ENCODE data around the gene MAB21L3. TPM values are rescaled to one million over a fixed set of nuclear protein-coding genes. Genes with fewer than 3 reads are reported as not detected.
A peak's percentile ranks its signal among the peaks of the same experiment; 100 is the strongest.

MAB21L3 gene
- total RNA-seq, 2 experiments from 2014 or later: not detected

- Mint-ChIP-seq H3K9me3 (peaks cover 2% of the 10 kb centered on the region), H3K36me3 (ENCODE audit: low read depth) (no peaks in the 10 kb centered on the region), H3K4me3 (no peak overlapping the region), H3K27me3 (no peaks in the 10 kb centered on the region), H3K27ac (no peak overlapping the region), H3K4me1 (ENCODE audit: low read depth) (peaks cover 9% of the 10 kb centered on the region)
- ChIA-PET CTCF (interaction anchor here (0.8 to 8.2 kb wide), 4 partner anchors 15 to 319 kb away, joined by 3 to 77 read pairs (median 30); no protein-coding TSS in a partner anchor), POLR2A (no interaction called here)
- ATAC-seq: no peak
- intact Hi-C loops (cut with micrococcal nuclease): loop anchor here (10.0 kb wide), 1 partner anchor 88 kb away; no protein-coding TSS in a partner anchor
- TF ChIP-seq CTCF (IDR thresholded peaks at IDR 0.05): no peak
- DNase-seq: no peak
Observed at GRCh38 chr1:116166655-116167054, 55.5 kb downstream of the MAB21L3 start.

GRCh38 chr1:116167625-116168276 is 56.6 kb downstream of the MAB21L3 start:
- DNase-seq (no peak), ATAC-seq (peak; percentile 11)
- ChIA-PET POLR2A (no interaction called here), CTCF (interaction anchor here (0.9 to 8.2 kb wide), 11 partner anchors 11 to 404 kb away, joined by 3 to 77 read pairs (median 3); no protein-coding TSS in a partner anchor)
- H3K9me3 Mint-ChIP-seq: no peaks in the 10 kb centered on the region
- no peaks in the 10 kb centered on the region for H3K27me3 Mint-ChIP-seq
- peaks cover 9% of the 10 kb centered on the region for H3K4me1 Mint-ChIP-seq (ENCODE audit: low read depth)
- peak overlapping the region; percentile 74 for H3K27ac Mint-ChIP-seq
- no peaks in the 10 kb centered on the region for H3K36me3 Mint-ChIP-seq (ENCODE audit: low read depth)
- TF ChIP-seq CTCF (IDR thresholded peaks at IDR 0.05): no peak
- H3K4me3 Mint-ChIP-seq: peak overlapping the region; percentile 67
- intact Hi-C loops (cut with micrococcal nuclease): loop anchor here (10.0 kb wide), 1 partner anchor 87 kb away; no protein-coding TSS in a partner anchor

- Mint-ChIP-seq H3K36me3 (ENCODE audit: low read depth) (no peaks in the 10 kb centered on the region), H3K27me3 (no peaks in the 10 kb centered on the region), H3K27ac (peak overlapping the region; percentile 74), H3K4me3 (peak overlapping the region; percentile 67), H3K4me1 (ENCODE audit: low read depth) (peaks cover 9% of the 10 kb centered on the region), H3K9me3 (no peaks in the 10 kb centered on the region)
- CTCF ChIA-PET: interaction anchor here (0.6 to 8.2 kb wide), 26 partner anchors 9 to 404 kb away, joined by 3 to 77 read pairs (median 3); no protein-coding TSS in a partner anchor
- POLR2A ChIA-PET: no interaction called here
- peak; percentile 95 for TF ChIP-seq CTCF (IDR thresholded peaks at IDR 0.05)
- intact Hi-C loops (cut with micrococcal nuclease): loop anchor here (10.0 kb wide), 1 partner anchor 86 kb away; no protein-coding TSS in a partner anchor
- peak; percentile 89 for DNase-seq
- peak; percentile 99 for ATAC-seq
Observed at GRCh38 chr1:116168277-116169032, 57.3 kb downstream of the MAB21L3 start.

GRCh38 chr1:116169898-116170297 is 58.7 kb downstream of the MAB21L3 start:
- POLR2A ChIA-PET: no interaction called here
- DNase-seq: no peak
- Mint-ChIP-seq H3K4me1 (ENCODE audit: low read depth) (peaks cover 9% of the 10 kb centered on the region), H3K4me3 (no peak overlapping the region), H3K9me3 (no peaks in the 10 kb centered on the region), H3K36me3 (ENCODE audit: low read depth) (no peaks in the 10 kb centered on the region), H3K27me3 (no peaks in the 10 kb centered on the region), H3K27ac (no peak overlapping the region)
- intact Hi-C loops (cut with micrococcal nuclease): loop anchor here (10.0 kb wide), 1 partner anchor 85 kb away; no protein-coding TSS in a partner anchor
- CTCF ChIA-PET: interaction anchor here (1.8 to 8.2 kb wide), 4 partner anchors 10 to 315 kb away, joined by 13 to 77 read pairs (median 32); no protein-coding TSS in a partner anchor
- ATAC-seq: no peak
- no peak for TF ChIP-seq CTCF (IDR thresholded peaks at IDR 0.05)

Data from activated CD8-positive, alpha-beta T cell treated with anti-CD3 and anti-CD28 coated beads for 36 hours (primary cell).